Measurements from ENCODE around the gene BNC2. TPM values are rescaled to one million over a fixed set of nuclear protein-coding genes. Genes with fewer than 3 reads are reported as not detected.
A peak's percentile ranks its signal among the peaks of the same experiment; 100 is the strongest.

Gene BNC2
- polyA plus RNA-seq, 1 donor: 8.9 TPM

GRCh38 chr9:16661816-16662215, 208.7 kb downstream of the BNC2 start:
- no peaks in the 10 kb centered on the region for H3K27me3 ChIP-seq (ENCODE audit: control insufficient read depth, insufficient read depth, low read length)
- no peak for DNase-seq
- no peaks in the 10 kb centered on the region for H3K4me1 ChIP-seq (ENCODE audit: control insufficient read depth, insufficient read depth, low read length)
- H3K27ac ChIP-seq (ENCODE audit: low read length): no peak overlapping the region
- no CpG with 5 or more reads among the region's 1 CpG for WGBS (ENCODE audit: insufficient coverage, low lambda C conversion rate)
- H3K4me3 ChIP-seq (ENCODE audit: low read length): no peak overlapping the region
- no peaks in the 10 kb centered on the region for H3K36me3 ChIP-seq (ENCODE audit: control insufficient read depth, insufficient read depth, low read length)
- no peaks in the 10 kb centered on the region for H3K9me3 ChIP-seq (ENCODE audit: control insufficient read depth, low read depth, low read length)

- no peak for DNase-seq
- Histone ChIP-seq H3K4me1 (ENCODE audit: control insufficient read depth, insufficient read depth, low read length) (peaks cover 4% of the 10 kb centered on the region), H3K4me3 (ENCODE audit: low read length) (no peak overlapping the region), H3K9me3 (ENCODE audit: control insufficient read depth, low read depth, low read length) (no peaks in the 10 kb centered on the region), H3K27me3 (ENCODE audit: control insufficient read depth, insufficient read depth, low read length) (no peaks in the 10 kb centered on the region), H3K36me3 (ENCODE audit: control insufficient read depth, insufficient read depth, low read length) (no peaks in the 10 kb centered on the region), H3K27ac (ENCODE audit: low read length) (no peak overlapping the region)
- no CpG with 5 or more reads among the region's 11 CpGs for WGBS (ENCODE audit: insufficient coverage, low lambda C conversion rate)
These were observed 211.4 kb downstream of the BNC2 start for GRCh38 chr9:16659096-16659495.

- H3K27ac ChIP-seq (ENCODE audit: low read length): no peak overlapping the region
- 60% methylated on average over 1 of the region's 2 CpGs for WGBS (ENCODE audit: insufficient coverage, low lambda C conversion rate)
These were observed 213.9 kb downstream of the BNC2 start for GRCh38 chr9:16656432-16657169.

GRCh38 chr9:16654596-16655126, 215.8 kb downstream of the BNC2 start:
- no peaks in the 10 kb centered on the region for H3K27me3 ChIP-seq (ENCODE audit: control insufficient read depth, insufficient read depth, low read length)
- H3K4me1 ChIP-seq (ENCODE audit: control insufficient read depth, insufficient read depth, low read length): peaks cover 4% of the 10 kb centered on the region
- no peak overlapping the region for H3K27ac ChIP-seq (ENCODE audit: low read length)
- DNase-seq: no peak
- no peaks in the 10 kb centered on the region for H3K36me3 ChIP-seq (ENCODE audit: control insufficient read depth, insufficient read depth, low read length)
- WGBS (ENCODE audit: insufficient coverage, low lambda C conversion rate): 100% methylated on average over 1 of the region's 3 CpGs
- H3K4me3 ChIP-seq (ENCODE audit: low read length): no peak overlapping the region
- H3K9me3 ChIP-seq (ENCODE audit: control insufficient read depth, low read depth, low read length): no peaks in the 10 kb centered on the region

More at GRCh38 chr9:16656432-16657169, 213.9 kb downstream of the BNC2 start:
- H3K27me3 ChIP-seq (ENCODE audit: control insufficient read depth, insufficient read depth, low read length): no peaks in the 10 kb centered on the region
- no peaks in the 10 kb centered on the region for H3K36me3 ChIP-seq (ENCODE audit: control insufficient read depth, insufficient read depth, low read length)
- no peak overlapping the region for H3K4me3 ChIP-seq (ENCODE audit: low read length)
- no peaks in the 10 kb centered on the region for H3K9me3 ChIP-seq (ENCODE audit: control insufficient read depth, low read depth, low read length)
- peaks cover 4% of the 10 kb centered on the region for H3K4me1 ChIP-seq (ENCODE audit: control insufficient read depth, insufficient read depth, low read length)
- no peak for DNase-seq

DNA sequence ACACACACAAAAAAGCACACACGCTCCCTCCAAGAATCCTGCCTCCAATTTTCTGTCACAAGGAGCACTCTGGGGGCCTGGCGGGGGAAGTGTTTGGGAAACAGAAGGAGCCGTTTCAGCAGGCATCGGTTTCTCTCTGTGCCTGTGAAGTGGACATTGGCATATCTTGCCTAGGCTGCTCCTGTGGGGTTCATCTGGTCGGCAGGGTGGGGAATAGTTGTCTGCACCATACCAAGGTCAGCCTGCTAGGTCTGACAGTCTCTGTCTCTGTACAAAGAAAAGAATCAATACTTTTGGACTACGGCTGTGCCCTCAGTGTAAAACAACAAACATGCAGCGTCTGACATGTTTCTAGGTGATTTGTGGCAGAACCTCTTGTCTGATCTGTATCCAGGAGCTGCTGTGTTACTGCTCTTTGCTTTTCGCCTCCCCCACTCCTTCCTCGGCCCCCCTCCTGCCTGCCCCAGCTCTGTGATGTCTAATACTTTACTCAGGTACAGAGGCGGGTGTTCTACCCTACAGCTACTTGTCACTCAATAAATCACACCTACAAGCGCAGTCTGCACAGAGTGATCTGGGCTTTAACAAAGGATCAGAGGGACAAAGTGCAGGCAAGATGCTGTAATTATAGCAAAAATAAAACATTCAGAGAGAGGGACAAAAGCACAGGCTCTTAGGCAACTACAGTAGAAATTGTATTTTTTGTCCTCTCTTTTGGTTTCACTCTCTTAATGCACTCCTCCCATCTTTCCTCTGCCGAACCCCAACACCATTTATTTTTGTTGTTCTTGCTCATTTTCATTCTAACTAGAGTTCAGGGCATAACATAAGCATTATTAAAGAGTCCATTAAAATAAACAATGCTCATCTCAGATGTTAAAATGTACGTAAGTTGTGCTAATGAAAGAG, 216.7 kb downstream of the BNC2 start:
- Histone ChIP-seq H3K27ac (ENCODE audit: low read length) (peak overlapping the region; percentile 18), H3K4me1 (ENCODE audit: control insufficient read depth, insufficient read depth, low read length) (peaks cover 4% of the 10 kb centered on the region), H3K4me3 (ENCODE audit: low read length) (peak overlapping the region; percentile 9), H3K27me3 (ENCODE audit: control insufficient read depth, insufficient read depth, low read length) (no peaks in the 10 kb centered on the region), H3K9me3 (ENCODE audit: control insufficient read depth, low read depth, low read length) (no peaks in the 10 kb centered on the region), H3K36me3 (ENCODE audit: control insufficient read depth, insufficient read depth, low read length) (no peaks in the 10 kb centered on the region)
- peak; percentile 7 to 31 for DNase-seq
- 50% methylated on average over 2 of the region's 13 CpGs for WGBS (ENCODE audit: insufficient coverage, low lambda C conversion rate)

- Histone ChIP-seq H3K27ac (ENCODE audit: low read length) (no peak overlapping the region), H3K9me3 (ENCODE audit: control insufficient read depth, low read depth, low read length) (no peaks in the 10 kb centered on the region), H3K36me3 (ENCODE audit: control insufficient read depth, insufficient read depth, low read length) (no peaks in the 10 kb centered on the region), H3K4me1 (ENCODE audit: control insufficient read depth, insufficient read depth, low read length) (peaks cover 4% of the 10 kb centered on the region), H3K4me3 (ENCODE audit: low read length) (no peak overlapping the region), H3K27me3 (ENCODE audit: control insufficient read depth, insufficient read depth, low read length) (no peaks in the 10 kb centered on the region)
- WGBS (ENCODE audit: insufficient coverage, low lambda C conversion rate): 71% methylated on average over 1 of the region's 4 CpGs
- no peak for DNase-seq
These were observed 217.9 kb downstream of the BNC2 start for GRCh38 chr9:16652582-16652981.

GRCh38 chr9:16651446-16651964, 219.0 kb downstream of the BNC2 start:
- Histone ChIP-seq H3K36me3 (ENCODE audit: control insufficient read depth, insufficient read depth, low read length) (no peaks in the 10 kb centered on the region), H3K9me3 (ENCODE audit: control insufficient read depth, low read depth, low read length) (no peaks in the 10 kb centered on the region), H3K4me3 (ENCODE audit: low read length) (no peak overlapping the region), H3K27me3 (ENCODE audit: control insufficient read depth, insufficient read depth, low read length) (no peaks in the 10 kb centered on the region), H3K27ac (ENCODE audit: low read length) (no peak overlapping the region), H3K4me1 (ENCODE audit: control insufficient read depth, insufficient read depth, low read length) (peaks cover 4% of the 10 kb centered on the region)
- no peak for DNase-seq
- WGBS (ENCODE audit: insufficient coverage, low lambda C conversion rate): 78% methylated on average over 2 of the region's 5 CpGs

GRCh38 chr9:16645970-16646369, 224.5 kb downstream of the BNC2 start:
- Histone ChIP-seq H3K27ac (ENCODE audit: low read length) (no peak overlapping the region), H3K9me3 (ENCODE audit: control insufficient read depth, low read depth, low read length) (no peaks in the 10 kb centered on the region), H3K36me3 (ENCODE audit: control insufficient read depth, insufficient read depth, low read length) (no peaks in the 10 kb centered on the region), H3K4me3 (ENCODE audit: low read length) (no peak overlapping the region), H3K27me3 (ENCODE audit: control insufficient read depth, insufficient read depth, low read length) (no peaks in the 10 kb centered on the region), H3K4me1 (ENCODE audit: control insufficient read depth, insufficient read depth, low read length) (no peaks in the 10 kb centered on the region)
- no peak for DNase-seq
- 100% methylated on average over 2 of the region's 4 CpGs for WGBS (ENCODE audit: insufficient coverage, low lambda C conversion rate)

- Histone ChIP-seq H3K36me3 (ENCODE audit: control insufficient read depth, insufficient read depth, low read length) (no peaks in the 10 kb centered on the region), H3K4me1 (ENCODE audit: control insufficient read depth, insufficient read depth, low read length) (no peaks in the 10 kb centered on the region), H3K9me3 (ENCODE audit: control insufficient read depth, low read depth, low read length) (no peaks in the 10 kb centered on the region), H3K27ac (ENCODE audit: low read length) (no peak overlapping the region), H3K4me3 (ENCODE audit: low read length) (no peak overlapping the region), H3K27me3 (ENCODE audit: control insufficient read depth, insufficient read depth, low read length) (no peaks in the 10 kb centered on the region)
- DNase-seq: no peak
- no CpG with 5 or more reads among the region's 2 CpGs for WGBS (ENCODE audit: insufficient coverage, low lambda C conversion rate)
These were observed 227.9 kb downstream of the BNC2 start for GRCh38 chr9:16642421-16643109.

DNA sequence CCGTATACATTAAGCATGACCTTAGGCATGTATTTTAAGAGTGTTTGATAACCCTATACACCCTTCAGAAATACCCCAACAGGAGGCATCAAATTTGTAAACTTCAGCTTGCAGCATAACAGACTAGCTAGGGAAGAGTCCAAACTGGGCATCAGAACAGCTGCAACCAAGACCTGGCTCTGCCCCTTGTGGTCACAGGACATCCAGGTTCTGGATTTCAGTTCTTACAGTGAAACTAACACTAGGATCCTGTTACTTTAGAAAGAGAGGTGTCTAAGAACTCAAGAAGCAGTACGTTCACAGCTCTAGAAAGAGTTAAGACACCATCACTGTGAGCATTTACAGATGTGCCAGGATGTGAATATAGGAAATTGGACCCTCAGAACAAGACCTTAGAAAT, 229.8 kb downstream of the BNC2 start:
- no peak overlapping the region for H3K27ac ChIP-seq (ENCODE audit: low read length)
- WGBS (ENCODE audit: insufficient coverage, low lambda C conversion rate): 100% methylated on average over 1 of the region's 2 CpGs
- no peaks in the 10 kb centered on the region for H3K4me1 ChIP-seq (ENCODE audit: control insufficient read depth, insufficient read depth, low read length)
- no peaks in the 10 kb centered on the region for H3K9me3 ChIP-seq (ENCODE audit: control insufficient read depth, low read depth, low read length)
- H3K27me3 ChIP-seq (ENCODE audit: control insufficient read depth, insufficient read depth, low read length): no peaks in the 10 kb centered on the region
- H3K36me3 ChIP-seq (ENCODE audit: control insufficient read depth, insufficient read depth, low read length): no peaks in the 10 kb centered on the region
- H3K4me3 ChIP-seq (ENCODE audit: low read length): no peak overlapping the region
- no peak for DNase-seq
